Endothelial cell of umbilical vein (primary cell): Measurements from ENCODE around the gene LEPROT. TPM values are rescaled to one million over a fixed set of nuclear protein-coding genes. Genes with fewer than 3 reads are reported as not detected.

Source experiments
- BruUV-seq: library from RNA; stranded (reverse); fragments of 400-500 nt; replicated peaks from 2 replicates; lab custom pipeline; 2021; lab: Mats Ljungman, UMichigan
- CTCF ChIA-PET: fragments of 300-600, 350-600 bp; sonication (Branson Sonifier 250); formaldehyde crosslinking; loops from one replicate; lab custom pipeline; 2021; ENCODE audit warnings: antibody characterized with exemption, inconsistent platforms; lab: Charles Lee
- POLR2A ChIA-PET: fragments of 300-600, 350-600 bp; sonication (Branson Sonifier 250); formaldehyde crosslinking; loops from one replicate; lab custom pipeline; 2021; ENCODE audit warnings: antibody characterized with exemption, inconsistent platforms; lab: Charles Lee
- DNase-seq: peaks from one replicate; pipeline ENCODE4 v3.0.0-alpha.2; 2011; ENCODE audit warnings: low read depth, low spot score
- FAIRE-seq: peaks from 2 replicates; lab custom pipeline; 2011; peaks lifted over from hg19 to GRCh38; lab: Jason Lieb, UNC
- H2AFZ ChIP-seq: 2 replicates; pipeline ENCODE4 v1.6.0; 2012; ENCODE audit warnings: low read depth, low read length, control low read depth, inconsistent platforms
- H3K27ac ChIP-seq: 2 replicates; pipeline ENCODE4 v1.5.1; 2011; ENCODE audit warnings: low read depth, mild to moderate bottlenecking, control low read depth, low read length, moderate library complexity; ENCODE audit not compliant: insufficient read depth
- H3K27me3 ChIP-seq, 2 experiments: 2 replicates each; pipeline versions ENCODE4 v1.6.0 to v1.6.1; 2011; ENCODE audit warnings: low read length in 2 of 2, mixed read lengths in 1 of 2; ENCODE audit not compliant: control insufficient read depth in 2 of 2, insufficient read depth in 2 of 2
- H3K36me3 ChIP-seq, 2 experiments: 2 replicates in 1 of 2; 3 replicates in 1 of 2; pipeline ENCODE4 v1.5.1; 2011; ENCODE audit warnings: low read length in 2 of 2, mild to moderate bottlenecking in 1 of 2, moderate library complexity in 1 of 2; ENCODE audit not compliant: control insufficient read depth in 2 of 2, insufficient read depth in 2 of 2; ENCODE audit errors: extremely low read depth in 1 of 2
- H3K4me1 ChIP-seq: 3 replicates; pipeline ENCODE4 v1.5.1; 2011; ENCODE audit warnings: mild to moderate bottlenecking, low read length; ENCODE audit not compliant: control insufficient read depth, insufficient read depth; ENCODE audit errors: extremely low read depth
- H3K4me2 ChIP-seq: 2 replicates; pipeline ENCODE4 v1.6.1; 2011; ENCODE audit warnings: low read length, control low read depth, mixed read lengths; ENCODE audit not compliant: insufficient read depth
- H3K4me3 ChIP-seq, 3 experiments: fragments of 200-600 bp in 1 of 3; sonication (generic), shearing (Covaris generic) in 1 of 3; replicated peaks in 1 of 3; 2 replicates each; pipeline ENCODE4 v1.5.1; 2011 to 2016; ENCODE audit warnings: control low read depth in 3 of 3, low read length in 3 of 3, mild to moderate bottlenecking in 2 of 3, inconsistent platforms in 1 of 3, low read depth in 1 of 3, moderate library complexity in 1 of 3; ENCODE audit not compliant: insufficient read depth in 1 of 3
- H3K79me2 ChIP-seq: 2 replicates; pipeline ENCODE4 v1.6.0; 2012; ENCODE audit warnings: low read length, inconsistent platforms; ENCODE audit not compliant: control insufficient read depth, insufficient read depth
- H3K9ac ChIP-seq: replicated peaks from 2 replicates; pipeline ENCODE3; 2011; ENCODE audit warnings: low read length, control low read depth; ENCODE audit not compliant: insufficient read depth; ENCODE audit errors: extremely low read depth
- H3K9me1 ChIP-seq: replicated peaks from 3 replicates; pipeline ENCODE4 v1.6.0; 2011; ENCODE audit warnings: mild to moderate bottlenecking, low read length; ENCODE audit not compliant: control insufficient read depth, insufficient read depth; ENCODE audit errors: extremely low read depth
- H3K9me3 ChIP-seq: replicated peaks from 2 replicates; pipeline ENCODE4 v1.5.1; 2012; ENCODE audit warnings: low read length, inconsistent platforms; ENCODE audit not compliant: control insufficient read depth, insufficient read depth
- H4K20me1 ChIP-seq: replicated peaks from 2 replicates; pipeline ENCODE3; 2011; ENCODE audit warnings: mild to moderate bottlenecking, low read length; ENCODE audit not compliant: control insufficient read depth, insufficient read depth; ENCODE audit errors: extremely low read depth
- EZH2 ChIP-seq: IDR thresholded peaks from 2 replicates; pipeline ENCODE4 v1.6.1; 2012; ENCODE audit warnings: borderline replicate concordance, low read depth, mild to moderate bottlenecking, moderate library complexity, low read length, inconsistent platforms; ENCODE audit not compliant: severe bottlenecking
- FOS ChIP-seq: IDR thresholded peaks from 2 replicates; pipeline ENCODE4 v1.6.1; 2011; ENCODE audit warnings: mild to moderate bottlenecking, low read length, moderate library complexity, borderline replicate concordance; ENCODE audit not compliant: insufficient read depth
- GATA2 ChIP-seq: IDR thresholded peaks from 2 replicates; pipeline ENCODE4 v1.7.0; 2011; ENCODE audit warnings: low read depth, mild to moderate bottlenecking, moderate library complexity, mixed read lengths, low read length; ENCODE audit not compliant: insufficient read length, insufficient read depth
- JUN ChIP-seq: IDR thresholded peaks from 2 replicates; pipeline ENCODE4 v1.6.1; 2011; ENCODE audit warnings: borderline replicate concordance, low read depth; ENCODE audit not compliant: insufficient read length, insufficient read depth
- MYC ChIP-seq: IDR thresholded peaks from one replicate; pipeline ENCODE4 v1.6.1; 2011; ENCODE audit warnings: mild to moderate bottlenecking, low read depth, low read length
- POLR2A ChIP-seq: IDR thresholded peaks from 2 replicates; pipeline ENCODE4 v1.6.1; 2012; ENCODE audit warnings: low read depth, mild to moderate bottlenecking, control low read depth, low read length
- POLR2AphosphoS5 ChIP-seq: IDR thresholded peaks from 2 replicates; pipeline ENCODE4 v1.6.1; 2012; ENCODE audit warnings: low read depth, mild to moderate bottlenecking, control low read depth, low read length, moderate library complexity; ENCODE audit not compliant: insufficient read depth
- dilution Hi-C: fragments of 300-500 bp; cut with MboI; formaldehyde crosslinking; loops from one replicate; pipeline ENCODE4 v1.15.0; 2019; ENCODE audit warnings: low sequenced_read_pairs; ENCODE audit not compliant: extremely low pct_ligation_motif_present
- intact Hi-C: fragments of 100-400 bp; cut with micrococcal nuclease; formaldehyde crosslinking; loops from one replicate; pipeline ENCODE4 v1.10.0; 2022
- polyA plus RNA-seq, 4 experiments: library from polyadenylated mRNA; depleted of rRNA in 3 of 4; stranded (reverse) in 3 of 4; unstranded in 1 of 4; fragments of >200 nt; gene quantifications; 2 replicates each; pipeline versions ENCODE4 v1.2.1 to v1.2.3, GENCODE V29; 2011 to 2012; ENCODE audit warnings: missing spikeins in 1 of 4
- small RNA-seq: library from RNA; depleted of rRNA; stranded (forward); fragments of <200 nt; gene quantifications from one replicate; pipeline ENCODE3, GENCODE V24; 2012; ENCODE audit warnings: low replicate concordance, low read depth; ENCODE audit not compliant: insufficient read depth, insufficient read length
- total RNA-seq: library from RNA; stranded (reverse); gene quantifications from 2 replicates; pipeline ENCODE4 v1.2.3, GENCODE V29; 2021
- TF ChIP-seq, protein P1 (sequence below), 2 donors: IDR thresholded peaks; 1 replicate in 1 of 2; 2 replicates in 1 of 2; pipeline ENCODE4 v1.5.1; 2011; ENCODE audit warnings: low read length in 2 of 2, mild to moderate bottlenecking in 2 of 2, moderate library complexity in 2 of 2, control low read depth in 1 of 2, inconsistent platforms in 1 of 2, low read depth in 1 of 2; ENCODE audit not compliant: insufficient read depth in 1 of 2; ENCODE audit errors: extremely low read depth in 1 of 2
- TF ChIP-seq, protein P2 (sequence below): IDR thresholded peaks from 2 replicates; pipeline ENCODE4 v1.6.1; 2011; ENCODE audit not compliant: insufficient read depth, insufficient read length

LEPROT gene
- total and polyA plus RNA-seq, 2 donors (not counting 3 experiments of a cell fraction or from before 2014, with no cell fraction given) = 80.6 to 94.8 TPM

DNA sequence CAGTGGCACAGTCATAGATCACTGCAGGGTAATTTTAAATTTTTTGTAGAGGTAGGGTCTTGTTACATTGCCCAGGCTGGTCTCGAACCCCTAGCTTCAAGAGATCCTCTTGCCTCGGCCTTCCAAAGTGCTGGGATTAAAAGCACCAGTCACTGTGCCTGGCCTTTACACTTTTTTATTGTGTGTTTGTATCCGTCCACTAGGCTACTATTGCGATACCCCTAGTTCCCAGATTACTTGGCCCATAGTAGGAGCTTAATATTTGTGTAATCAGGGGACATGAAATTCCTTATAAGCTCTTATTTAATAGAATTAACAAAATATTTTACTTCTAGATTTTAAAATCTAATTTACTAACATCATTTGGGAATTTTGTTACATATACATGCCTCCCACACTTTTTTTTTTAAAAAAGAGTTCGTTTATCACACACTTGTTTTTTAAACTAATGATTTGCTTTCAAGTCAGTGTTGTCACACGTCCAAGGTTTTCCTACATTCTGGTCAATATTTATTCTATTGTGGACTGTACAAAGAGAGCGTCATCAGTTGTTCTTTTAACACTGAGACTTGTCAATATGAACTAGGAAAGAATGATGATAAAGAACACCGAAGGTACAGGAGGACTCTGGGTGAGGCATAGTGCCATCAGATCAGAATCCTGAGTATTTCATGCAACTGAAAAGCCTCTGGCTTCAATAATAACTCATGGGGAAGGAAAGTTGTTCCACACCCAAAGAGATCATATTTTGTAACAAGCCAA, 63.7 kb downstream of the LEPROT start:
- H3K4me3 ChIP-seq = no peak overlapping the region
- H3K79me2 ChIP-seq = no peaks in the 10 kb centered on the region
- H2AFZ ChIP-seq = no peak overlapping the region
- no peaks in the 10 kb centered on the region for H3K9me1 ChIP-seq
- H3K27ac ChIP-seq = no peak overlapping the region
- H3K36me3 ChIP-seq = no peaks in the 10 kb centered on the region
- no peaks in the 10 kb centered on the region for H3K9me3 ChIP-seq
- dilution Hi-C loops (no loop called here), intact Hi-C loops (no loop called here)
- FAIRE-seq (no peak), DNase-seq (no peak)
- no peak overlapping the region for H3K4me2 ChIP-seq
- no TSS peak for BruUV-seq
- no peaks in the 10 kb centered on the region for H3K4me1 ChIP-seq
- POLR2A ChIA-PET = no interaction called here
- CTCF ChIA-PET = no interaction called here
- no peak for TF ChIP-seq POLR2A
- TF ChIP-seq, protein P1, sequence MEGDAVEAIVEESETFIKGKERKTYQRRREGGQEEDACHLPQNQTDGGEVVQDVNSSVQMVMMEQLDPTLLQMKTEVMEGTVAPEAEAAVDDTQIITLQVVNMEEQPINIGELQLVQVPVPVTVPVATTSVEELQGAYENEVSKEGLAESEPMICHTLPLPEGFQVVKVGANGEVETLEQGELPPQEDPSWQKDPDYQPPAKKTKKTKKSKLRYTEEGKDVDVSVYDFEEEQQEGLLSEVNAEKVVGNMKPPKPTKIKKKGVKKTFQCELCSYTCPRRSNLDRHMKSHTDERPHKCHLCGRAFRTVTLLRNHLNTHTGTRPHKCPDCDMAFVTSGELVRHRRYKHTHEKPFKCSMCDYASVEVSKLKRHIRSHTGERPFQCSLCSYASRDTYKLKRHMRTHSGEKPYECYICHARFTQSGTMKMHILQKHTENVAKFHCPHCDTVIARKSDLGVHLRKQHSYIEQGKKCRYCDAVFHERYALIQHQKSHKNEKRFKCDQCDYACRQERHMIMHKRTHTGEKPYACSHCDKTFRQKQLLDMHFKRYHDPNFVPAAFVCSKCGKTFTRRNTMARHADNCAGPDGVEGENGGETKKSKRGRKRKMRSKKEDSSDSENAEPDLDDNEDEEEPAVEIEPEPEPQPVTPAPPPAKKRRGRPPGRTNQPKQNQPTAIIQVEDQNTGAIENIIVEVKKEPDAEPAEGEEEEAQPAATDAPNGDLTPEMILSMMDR (IDR thresholded peaks at IDR 0.05; ENCODE audit: extremely low read depth in 1 of 2, insufficient read depth in 1 of 2, low read depth in 1 of 2, low read length in 2 of 2) = no peak
- no peak for TF ChIP-seq MYC
- TF ChIP-seq GATA2 = no peak
- TF ChIP-seq, protein P2, sequence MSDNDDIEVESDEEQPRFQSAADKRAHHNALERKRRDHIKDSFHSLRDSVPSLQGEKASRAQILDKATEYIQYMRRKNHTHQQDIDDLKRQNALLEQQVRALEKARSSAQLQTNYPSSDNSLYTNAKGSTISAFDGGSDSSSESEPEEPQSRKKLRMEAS = no peak
- no peak for TF ChIP-seq POLR2AphosphoS5
- no peak for TF ChIP-seq JUN
- TF ChIP-seq EZH2 = no peak
- TF ChIP-seq FOS = no peak
- H3K9ac ChIP-seq = no peak overlapping the region
- H4K20me1 ChIP-seq = no peaks in the 10 kb centered on the region
- no peaks in the 10 kb centered on the region for H3K27me3 ChIP-seq

Small RNA genes lying within 50 kb of the gene (small RNA-seq; reads per million reads assigned to genes)
- not detected for gene RNU2-15P

Other genes with a start within 250 kb of the LEPROT start
- 2.7 and 4.9 TPM in 2 replicates for gene DNAJC6, start 111.1 kb upstream of the LEPROT start, total RNA-seq
- gene DNAJC6, start 111.1 kb upstream of the LEPROT start, polyA plus RNA-seq = 1.9 and 2.3 TPM in 2 replicates
- gene LEPR, start within 50 bp of the LEPROT start, total RNA-seq = 10.8 and 18.7 TPM in 2 replicates
- gene LEPR, start within 50 bp of the LEPROT start, polyA plus RNA-seq = 8.8 and 11.1 TPM in 2 replicates